A549 (cell line): ENCODE data around the gene SMCO2.

Experiments
- CEBPB ChIP-seq, 2 experiments: fragments of >200 bp in 1 of 2; sonication (Bioruptor Twin) in 1 of 2; formaldehyde crosslinking in 1 of 2; IDR thresholded peaks; 2 replicates each; pipeline ENCODE4 v1.6.1; 2012 to 2016
- EP300 ChIP-seq, 2 experiments: fragments of >200 bp; sonication (Bioruptor Twin); formaldehyde crosslinking; IDR thresholded peaks; 2 replicates in 1 of 2; 3 replicates in 1 of 2; pipeline ENCODE4 v1.6.1; 2016 to 2017
- KDM1A ChIP-seq: fragments of 200-600 bp; sonication (generic); IDR thresholded peaks from 2 replicates; pipeline ENCODE4 v1.6.1; 2016; ENCODE audit warnings: low read depth, mild to moderate bottlenecking
- MYC ChIP-seq: IDR thresholded peaks from 2 replicates; pipeline ENCODE4 v1.6.1; 2012; ENCODE audit warnings: mild to moderate bottlenecking, inconsistent platforms, low read length, improper control_type of control experiment, borderline replicate concordance
- POLR2A ChIP-seq: IDR thresholded peaks from 2 replicates; pipeline ENCODE4 v1.6.1; 2012; ENCODE audit warnings: mild to moderate bottlenecking, low read length
- RCOR1 ChIP-seq: fragments of 150-350 bp; IDR thresholded peaks from 2 replicates; pipeline ENCODE4 v1.6.1; 2014; ENCODE audit warnings: antibody characterized with exemption, low read length, low read depth
- TF ChIP-seq, protein P1 (sequence below): fragments of >200 bp; sonication (Bioruptor Twin); formaldehyde crosslinking; IDR thresholded peaks from 3 replicates; pipeline ENCODE4 v1.5.1; 2016
- TF ChIP-seq, protein P2 (sequence below): fragments of 200-600 bp; sonication (generic); IDR thresholded peaks from 2 replicates; pipeline ENCODE4 v1.6.1; 2016; ENCODE audit warnings: antibody characterized with exemption, mild to moderate bottlenecking, moderate library complexity
- TF ChIP-seq, protein P3 (sequence below): IDR thresholded peaks from 2 replicates; pipeline ENCODE4 v1.6.1; 2012
- TF ChIP-seq, protein P4 (sequence below): fragments of >200 bp; sonication (Bioruptor Twin); formaldehyde crosslinking; IDR thresholded peaks from 3 replicates; pipeline ENCODE4 v1.6.1; 2016

DNA sequence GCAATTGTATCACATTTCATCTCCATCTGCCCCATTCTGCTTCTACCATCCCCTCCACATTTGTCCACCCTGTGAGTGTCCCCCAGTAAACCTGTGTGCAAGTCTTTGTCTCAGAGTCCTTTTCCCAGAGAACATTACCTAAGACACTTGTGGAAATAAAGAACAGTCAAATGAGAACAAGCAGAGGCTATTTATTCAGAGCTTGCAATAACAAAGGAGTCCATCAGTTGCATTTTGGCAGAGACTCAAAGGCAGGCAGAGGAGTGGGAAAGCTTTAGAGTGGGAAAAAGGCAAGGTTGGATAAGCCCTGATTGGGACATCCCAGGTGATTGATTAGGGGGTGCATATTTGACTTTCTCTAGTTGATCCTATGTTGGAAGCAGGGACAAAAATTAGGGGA is 59.2 kb downstream of the SMCO2 start:
- TF ChIP-seq, protein P1, sequence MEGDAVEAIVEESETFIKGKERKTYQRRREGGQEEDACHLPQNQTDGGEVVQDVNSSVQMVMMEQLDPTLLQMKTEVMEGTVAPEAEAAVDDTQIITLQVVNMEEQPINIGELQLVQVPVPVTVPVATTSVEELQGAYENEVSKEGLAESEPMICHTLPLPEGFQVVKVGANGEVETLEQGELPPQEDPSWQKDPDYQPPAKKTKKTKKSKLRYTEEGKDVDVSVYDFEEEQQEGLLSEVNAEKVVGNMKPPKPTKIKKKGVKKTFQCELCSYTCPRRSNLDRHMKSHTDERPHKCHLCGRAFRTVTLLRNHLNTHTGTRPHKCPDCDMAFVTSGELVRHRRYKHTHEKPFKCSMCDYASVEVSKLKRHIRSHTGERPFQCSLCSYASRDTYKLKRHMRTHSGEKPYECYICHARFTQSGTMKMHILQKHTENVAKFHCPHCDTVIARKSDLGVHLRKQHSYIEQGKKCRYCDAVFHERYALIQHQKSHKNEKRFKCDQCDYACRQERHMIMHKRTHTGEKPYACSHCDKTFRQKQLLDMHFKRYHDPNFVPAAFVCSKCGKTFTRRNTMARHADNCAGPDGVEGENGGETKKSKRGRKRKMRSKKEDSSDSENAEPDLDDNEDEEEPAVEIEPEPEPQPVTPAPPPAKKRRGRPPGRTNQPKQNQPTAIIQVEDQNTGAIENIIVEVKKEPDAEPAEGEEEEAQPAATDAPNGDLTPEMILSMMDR, result no peak
- TF ChIP-seq, protein P2, sequence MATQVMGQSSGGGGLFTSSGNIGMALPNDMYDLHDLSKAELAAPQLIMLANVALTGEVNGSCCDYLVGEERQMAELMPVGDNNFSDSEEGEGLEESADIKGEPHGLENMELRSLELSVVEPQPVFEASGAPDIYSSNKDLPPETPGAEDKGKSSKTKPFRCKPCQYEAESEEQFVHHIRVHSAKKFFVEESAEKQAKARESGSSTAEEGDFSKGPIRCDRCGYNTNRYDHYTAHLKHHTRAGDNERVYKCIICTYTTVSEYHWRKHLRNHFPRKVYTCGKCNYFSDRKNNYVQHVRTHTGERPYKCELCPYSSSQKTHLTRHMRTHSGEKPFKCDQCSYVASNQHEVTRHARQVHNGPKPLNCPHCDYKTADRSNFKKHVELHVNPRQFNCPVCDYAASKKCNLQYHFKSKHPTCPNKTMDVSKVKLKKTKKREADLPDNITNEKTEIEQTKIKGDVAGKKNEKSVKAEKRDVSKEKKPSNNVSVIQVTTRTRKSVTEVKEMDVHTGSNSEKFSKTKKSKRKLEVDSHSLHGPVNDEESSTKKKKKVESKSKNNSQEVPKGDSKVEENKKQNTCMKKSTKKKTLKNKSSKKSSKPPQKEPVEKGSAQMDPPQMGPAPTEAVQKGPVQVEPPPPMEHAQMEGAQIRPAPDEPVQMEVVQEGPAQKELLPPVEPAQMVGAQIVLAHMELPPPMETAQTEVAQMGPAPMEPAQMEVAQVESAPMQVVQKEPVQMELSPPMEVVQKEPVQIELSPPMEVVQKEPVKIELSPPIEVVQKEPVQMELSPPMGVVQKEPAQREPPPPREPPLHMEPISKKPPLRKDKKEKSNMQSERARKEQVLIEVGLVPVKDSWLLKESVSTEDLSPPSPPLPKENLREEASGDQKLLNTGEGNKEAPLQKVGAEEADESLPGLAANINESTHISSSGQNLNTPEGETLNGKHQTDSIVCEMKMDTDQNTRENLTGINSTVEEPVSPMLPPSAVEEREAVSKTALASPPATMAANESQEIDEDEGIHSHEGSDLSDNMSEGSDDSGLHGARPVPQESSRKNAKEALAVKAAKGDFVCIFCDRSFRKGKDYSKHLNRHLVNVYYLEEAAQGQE, result no peak
- TF ChIP-seq MYC (no peak), EP300 (IDR thresholded peaks at IDR 0.05) (no peak), RCOR1 (no peak), KDM1A (no peak), POLR2A (no peak), CEBPB (IDR thresholded peaks at IDR 0.05) (no peak)
- TF ChIP-seq, protein P3, sequence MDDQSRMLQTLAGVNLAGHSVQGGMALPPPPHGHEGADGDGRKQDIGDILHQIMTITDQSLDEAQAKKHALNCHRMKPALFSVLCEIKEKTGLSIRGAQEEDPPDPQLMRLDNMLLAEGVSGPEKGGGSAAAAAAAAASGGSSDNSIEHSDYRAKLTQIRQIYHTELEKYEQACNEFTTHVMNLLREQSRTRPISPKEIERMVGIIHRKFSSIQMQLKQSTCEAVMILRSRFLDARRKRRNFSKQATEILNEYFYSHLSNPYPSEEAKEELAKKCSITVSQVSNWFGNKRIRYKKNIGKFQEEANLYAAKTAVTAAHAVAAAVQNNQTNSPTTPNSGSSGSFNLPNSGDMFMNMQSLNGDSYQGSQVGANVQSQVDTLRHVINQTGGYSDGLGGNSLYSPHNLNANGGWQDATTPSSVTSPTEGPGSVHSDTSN, result no peak
- TF ChIP-seq, protein P4, sequence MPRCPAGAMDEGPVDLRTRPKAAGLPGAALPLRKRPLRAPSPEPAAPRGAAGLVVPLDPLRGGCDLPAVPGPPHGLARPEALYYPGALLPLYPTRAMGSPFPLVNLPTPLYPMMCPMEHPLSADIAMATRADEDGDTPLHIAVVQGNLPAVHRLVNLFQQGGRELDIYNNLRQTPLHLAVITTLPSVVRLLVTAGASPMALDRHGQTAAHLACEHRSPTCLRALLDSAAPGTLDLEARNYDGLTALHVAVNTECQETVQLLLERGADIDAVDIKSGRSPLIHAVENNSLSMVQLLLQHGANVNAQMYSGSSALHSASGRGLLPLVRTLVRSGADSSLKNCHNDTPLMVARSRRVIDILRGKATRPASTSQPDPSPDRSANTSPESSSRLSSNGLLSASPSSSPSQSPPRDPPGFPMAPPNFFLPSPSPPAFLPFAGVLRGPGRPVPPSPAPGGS, result no peak
